Glomerular endothelial cell (primary cell): ENCODE results near the gene STK11IP. TPM values are rescaled to one million over a fixed set of nuclear protein-coding genes. Genes with fewer than 3 reads are reported as not detected.

Experiments
- DNase-seq: peaks from one replicate; pipeline ENCODE4 v3.0.0-alpha.2; 2011; ENCODE audit warnings: low read depth, low spot score; ENCODE audit errors: extremely low read depth
- total RNA-seq: library from RNA; depleted of rRNA; stranded (reverse); fragments of >200 nt; gene quantifications from 2 replicates; pipeline ENCODE4 v1.2.3, GENCODE V29; 2015

STK11IP gene
- total RNA-seq, 1 donor from 2014 or later: 12.3 TPM

DNA sequence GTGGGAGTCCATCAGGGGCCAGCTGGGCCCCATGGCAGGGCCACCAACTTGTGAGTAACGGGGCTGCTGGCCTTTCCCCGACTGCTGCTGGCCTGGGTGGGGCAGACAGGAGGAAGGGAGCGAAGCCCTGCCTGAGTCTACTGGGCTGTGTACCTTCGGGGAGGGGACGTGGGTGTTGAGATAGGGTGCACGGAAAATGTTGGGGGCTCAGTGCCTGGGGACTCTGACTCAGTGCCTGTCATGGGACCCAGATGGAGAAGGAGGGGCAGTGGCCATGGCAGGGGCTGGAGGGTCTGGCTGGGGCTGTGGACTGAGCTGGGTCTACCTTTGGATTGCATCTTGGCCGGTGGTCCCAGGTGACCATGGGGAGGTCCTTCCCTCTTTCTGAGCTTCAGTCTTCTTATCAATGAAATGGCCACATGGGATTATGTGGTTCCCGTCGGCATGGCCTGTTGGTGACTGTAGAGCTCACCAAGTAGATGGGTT, 33.8 kb downstream of the STK11IP start:
- DNase-seq: no peak

DNA sequence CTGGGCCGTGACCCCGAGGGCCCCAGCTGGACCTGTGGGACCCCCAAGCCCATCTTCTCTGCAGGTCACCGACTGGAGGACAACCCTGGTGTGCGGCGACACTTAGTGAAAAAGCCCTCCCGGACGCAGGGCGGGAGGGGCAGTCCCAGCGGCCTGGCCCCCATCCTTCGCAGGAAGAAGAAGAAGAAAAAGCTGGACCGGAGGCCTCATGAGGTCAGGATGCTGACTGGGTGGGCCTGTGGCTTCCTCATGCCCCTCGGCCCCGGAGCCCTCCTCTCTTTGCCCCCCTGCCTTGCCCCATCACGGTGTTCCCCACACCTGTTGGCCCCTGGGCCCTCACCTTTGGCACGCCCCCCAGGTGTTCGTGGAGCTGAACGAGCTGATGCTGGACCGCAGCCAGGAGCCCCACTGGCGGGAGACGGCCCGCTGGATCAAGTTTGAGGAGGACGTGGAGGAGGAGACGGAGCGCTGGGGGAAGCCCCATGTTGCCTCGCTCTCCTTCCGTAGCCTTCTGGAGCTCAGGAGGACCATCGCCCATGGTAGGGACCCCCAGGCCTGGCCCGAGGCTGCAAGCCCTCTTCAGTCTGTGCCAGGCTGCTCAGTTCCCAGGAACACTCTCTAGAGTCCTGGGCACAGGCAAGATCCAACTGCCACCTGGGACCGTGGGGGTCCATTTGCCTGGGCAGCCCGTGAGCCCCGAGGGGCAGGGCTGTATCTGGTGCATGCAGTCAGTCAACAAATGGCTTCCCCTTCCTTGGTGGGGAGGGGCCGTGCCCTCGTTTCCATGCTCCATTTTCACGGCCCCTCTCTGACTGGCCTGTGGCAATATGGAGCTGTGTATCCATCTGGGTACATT, 34.5 kb downstream of the STK11IP start:
- no peak for DNase-seq

GRCh38 chr2:219632760-219633105, 35.1 kb downstream of the STK11IP start:
- no peak for DNase-seq

GRCh38 chr2:219633276-219634065, 35.8 kb downstream of the STK11IP start:
- DNase-seq: no peak

DNA sequence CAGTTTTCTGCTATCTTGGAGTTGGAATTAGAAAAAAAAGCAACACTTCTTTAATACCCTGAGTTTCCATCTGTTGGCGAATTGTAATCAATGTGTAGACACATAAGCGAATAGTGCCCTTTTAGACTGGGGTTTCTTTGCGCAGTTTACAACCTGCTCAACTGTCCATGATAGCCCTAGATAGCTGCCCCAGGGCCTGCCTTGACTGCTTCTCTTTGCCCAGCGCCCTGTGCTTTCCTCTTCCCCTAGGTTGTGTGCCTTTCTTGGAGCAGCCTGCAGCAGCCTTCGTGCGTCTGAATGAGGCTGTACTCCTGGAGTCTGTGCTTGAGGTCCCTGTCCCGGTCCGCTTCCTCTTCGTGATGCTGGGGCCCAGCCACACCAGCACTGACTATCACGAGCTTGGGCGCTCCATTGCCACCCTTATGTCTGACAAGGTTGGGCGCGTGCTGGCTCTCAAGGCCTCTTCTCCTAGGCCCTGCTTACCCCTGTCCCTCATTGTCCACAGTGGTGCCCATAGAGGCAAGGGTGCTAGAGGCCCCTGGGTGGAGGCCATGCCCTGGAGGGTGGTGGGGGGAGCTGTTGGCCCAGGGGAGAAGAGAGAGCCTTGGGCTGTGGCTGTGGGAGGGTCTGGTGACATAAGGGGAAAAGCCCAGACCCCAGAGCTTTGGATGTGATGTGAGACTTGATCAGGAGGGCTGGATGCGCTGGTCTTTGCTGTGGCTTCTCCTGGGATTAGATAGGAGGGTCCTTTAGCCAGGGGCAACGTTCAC, 36.7 kb downstream of the STK11IP start:
- DNase-seq: no peak

- DNase-seq: no peak
These were observed 37.5 kb downstream of the STK11IP start for GRCh38 chr2:219634951-219635751.

DNA sequence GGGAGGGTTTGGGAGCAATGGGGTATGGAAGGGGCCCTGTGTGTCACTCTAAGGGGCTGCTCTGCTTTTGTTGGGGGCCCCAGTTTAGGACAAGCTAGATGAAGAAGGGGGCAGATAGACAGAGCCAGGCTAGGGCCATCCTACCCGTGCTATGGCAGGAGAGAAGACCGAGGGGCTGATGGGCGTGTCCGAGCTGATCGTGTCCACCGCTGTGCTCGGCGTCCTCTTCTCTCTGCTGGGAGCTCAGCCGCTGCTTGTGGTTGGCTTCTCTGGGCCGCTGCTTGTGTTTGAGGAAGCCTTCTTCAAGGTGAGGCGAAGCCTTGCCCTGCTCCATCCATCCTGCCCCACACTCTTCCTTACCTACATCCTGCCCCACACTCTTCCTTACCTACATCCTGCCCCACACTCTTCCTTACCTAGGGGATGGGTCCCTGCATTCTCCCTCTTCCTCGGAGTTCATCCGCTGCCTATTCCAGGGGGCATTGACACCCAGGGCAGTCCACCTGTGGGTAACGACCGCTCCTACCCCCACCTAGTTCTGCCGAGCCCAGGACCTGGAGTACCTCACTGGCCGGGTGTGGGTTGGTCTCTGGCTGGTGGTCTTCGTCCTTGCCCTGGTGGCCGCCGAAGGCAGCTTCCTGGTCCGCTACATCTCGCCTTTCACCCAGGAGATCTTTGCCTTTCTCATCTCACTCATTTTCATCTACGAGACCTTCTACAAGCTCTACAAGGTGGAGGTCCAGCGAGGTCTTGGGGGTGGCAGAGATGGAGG, 38.7 kb downstream of the STK11IP start:
- no peak for DNase-seq

DNA sequence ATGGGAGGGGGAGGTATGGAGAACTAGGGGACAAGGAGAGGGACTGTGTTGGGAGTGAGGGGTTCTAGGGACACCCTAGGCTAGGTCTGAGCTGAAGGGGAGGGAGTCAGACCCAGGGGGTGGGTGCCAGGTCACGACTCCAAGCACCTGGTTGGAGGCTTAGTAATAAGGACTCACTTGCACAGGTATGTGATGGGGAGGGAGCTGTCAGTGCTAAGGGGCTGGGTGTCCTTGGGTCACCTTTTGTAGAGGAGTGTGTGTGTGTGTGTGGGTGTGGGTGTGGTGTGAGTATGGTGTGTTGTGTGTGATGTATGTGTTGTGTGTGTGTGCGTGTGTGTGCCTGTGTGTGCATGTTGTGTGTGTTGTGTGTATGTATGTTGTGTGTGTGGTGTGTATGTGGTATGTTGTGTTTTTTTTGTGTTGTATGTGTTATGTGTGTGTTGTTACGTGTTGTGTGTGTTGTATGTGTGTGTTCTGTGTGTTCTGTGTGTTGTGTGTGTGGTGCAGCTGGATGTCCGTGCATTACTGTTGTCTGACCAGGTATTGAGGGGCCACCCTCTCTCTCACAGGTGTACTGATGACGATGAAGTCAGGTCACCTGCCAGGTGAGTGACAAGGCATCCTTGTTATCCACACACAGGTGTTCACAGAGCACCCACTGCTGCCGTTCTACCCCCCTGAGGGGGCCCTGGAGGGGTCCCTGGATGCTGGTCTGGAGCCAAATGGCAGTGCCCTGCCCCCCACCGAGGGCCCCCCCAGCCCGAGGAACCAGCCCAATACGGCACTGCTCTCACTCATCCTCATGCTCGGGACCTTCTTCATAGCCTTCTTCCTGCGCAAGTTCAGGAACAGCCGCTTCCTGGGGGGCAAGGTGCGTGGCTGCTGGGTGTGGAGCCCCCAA, 39.5 kb downstream of the STK11IP start:
- no peak for DNase-seq

DNA sequence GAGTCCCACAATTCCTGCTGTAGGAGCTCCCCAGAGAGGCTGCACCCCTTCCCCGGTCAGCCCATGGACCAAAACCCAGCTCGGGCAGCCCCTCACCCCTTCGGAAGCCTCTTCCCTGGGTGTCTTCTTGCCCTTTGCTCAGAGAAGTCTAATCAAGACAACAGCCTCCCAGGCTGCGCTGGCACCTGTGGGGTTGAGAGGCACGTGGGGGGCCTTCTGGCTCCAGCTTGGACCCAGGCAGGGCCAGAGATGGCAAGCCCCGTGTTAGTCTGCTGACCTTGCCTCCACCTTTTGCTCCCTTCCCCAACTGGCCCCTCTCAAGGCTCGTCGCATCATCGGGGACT, 40.2 kb downstream of the STK11IP start:
- no peak for DNase-seq

DNA sequence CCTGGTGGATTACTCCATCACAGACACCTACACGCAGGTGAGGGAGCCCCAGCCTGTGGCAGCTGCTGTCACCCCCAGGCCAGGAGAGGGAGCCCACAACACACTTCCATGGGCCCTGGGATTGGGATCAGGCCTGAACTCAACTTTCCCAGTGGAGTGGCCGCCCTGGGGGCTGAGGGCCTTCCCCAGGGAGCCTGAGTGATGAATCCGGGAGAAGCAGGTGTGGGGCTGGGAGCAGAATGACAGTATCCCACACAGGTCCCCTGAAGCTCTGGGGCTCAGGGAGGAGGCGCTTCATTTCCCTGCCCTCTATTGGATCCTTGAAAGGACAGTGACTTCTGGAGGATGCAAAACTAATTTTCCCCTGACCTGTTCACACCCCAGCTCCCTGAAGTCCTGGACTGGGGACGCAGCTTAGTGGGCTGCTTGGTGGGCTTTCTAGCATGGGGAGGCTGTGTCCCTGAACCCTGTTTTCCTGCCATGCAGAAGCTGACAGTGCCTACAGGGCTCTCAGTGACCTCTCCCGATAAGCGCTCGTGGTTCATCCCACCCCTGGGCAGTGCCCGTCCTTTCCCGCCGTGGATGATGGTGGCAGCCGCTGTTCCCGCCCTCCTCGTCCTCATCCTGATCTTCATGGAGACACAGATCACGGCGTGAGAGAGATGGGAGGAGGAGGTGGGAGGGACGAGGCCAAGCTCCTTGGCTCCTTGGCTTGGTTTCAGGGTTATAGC, 40.7 kb downstream of the STK11IP start:
- no peak for DNase-seq

DNA sequence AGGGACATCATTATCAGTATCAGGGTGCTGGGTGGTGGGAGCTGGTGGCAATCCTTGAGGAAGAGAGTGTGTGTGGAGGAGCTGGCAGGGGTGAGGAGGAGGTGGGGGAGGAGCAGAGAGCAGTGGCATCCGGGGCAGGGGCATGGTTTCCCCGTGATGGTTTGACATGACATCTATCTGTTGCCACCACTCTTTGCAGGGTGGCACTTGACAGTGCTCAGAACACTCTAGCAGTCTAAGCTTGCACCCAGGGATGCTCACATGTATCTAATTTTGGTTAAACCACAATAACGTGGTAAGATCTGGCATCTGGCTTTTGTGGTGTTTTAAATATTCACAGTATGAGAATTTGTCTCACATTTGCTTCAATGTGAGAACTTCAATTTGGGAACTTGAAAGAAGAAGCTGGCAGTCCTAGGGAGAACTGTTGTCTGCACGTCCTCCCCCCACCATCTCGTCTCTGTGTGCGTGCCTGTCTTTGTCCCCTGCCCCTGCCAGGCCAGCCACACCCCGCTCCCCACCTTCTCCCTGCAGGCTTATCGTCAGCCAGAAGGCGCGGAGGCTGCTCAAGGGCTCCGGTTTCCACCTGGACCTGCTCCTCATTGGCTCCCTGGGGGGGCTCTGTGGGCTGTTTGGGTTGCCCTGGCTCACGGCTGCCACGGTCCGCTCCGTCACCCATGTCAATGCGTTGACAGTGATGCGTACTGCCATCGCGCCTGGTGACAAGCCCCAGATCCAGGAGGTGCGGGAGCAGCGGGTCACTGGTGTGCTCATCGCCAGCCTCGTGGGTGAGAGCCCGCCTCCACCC, 41.5 kb downstream of the STK11IP start:
- DNase-seq: no peak

DNA sequence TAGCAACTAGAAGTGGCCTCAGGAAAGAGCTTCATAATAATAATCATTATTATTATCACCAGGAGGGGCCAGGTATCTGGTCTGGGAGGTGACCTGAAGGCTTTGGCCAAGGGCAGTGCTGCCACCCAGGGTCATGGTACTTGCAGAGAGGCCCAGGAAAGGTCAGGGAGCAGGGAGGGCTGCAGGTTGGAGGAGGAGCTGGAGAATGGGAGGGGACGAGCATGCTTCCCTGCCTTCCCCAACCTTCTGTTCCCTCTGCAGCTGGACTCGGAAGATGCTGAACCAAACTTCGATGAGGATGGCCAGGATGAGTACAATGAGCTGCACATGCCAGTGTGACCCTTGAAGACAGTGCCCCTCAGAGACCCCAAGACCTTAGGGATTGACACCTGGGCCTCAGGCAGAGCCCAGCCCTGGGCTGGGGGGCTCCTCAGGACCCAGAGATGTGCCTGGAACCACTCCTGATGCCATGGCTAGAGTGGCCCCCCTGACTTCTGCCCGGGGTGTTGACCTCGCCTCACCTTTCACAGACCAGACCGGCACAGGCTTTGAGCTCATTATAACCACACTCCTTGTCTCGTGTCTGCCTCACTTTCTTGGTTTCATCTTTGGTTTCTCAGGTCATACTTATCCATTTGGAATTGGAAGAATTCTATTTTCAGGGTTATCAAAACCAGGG, 43.9 kb downstream of the STK11IP start:
- DNase-seq: no peak

- DNase-seq: no peak
These were observed 44.4 kb downstream of the STK11IP start for GRCh38 chr2:219642069-219642454.

- peak; percentile 51 for DNase-seq
These were observed 44.9 kb downstream of the STK11IP start for GRCh38 chr2:219642465-219643083.

- no peak for DNase-seq
These were observed 45.4 kb downstream of the STK11IP start for GRCh38 chr2:219643084-219643473.

DNA sequence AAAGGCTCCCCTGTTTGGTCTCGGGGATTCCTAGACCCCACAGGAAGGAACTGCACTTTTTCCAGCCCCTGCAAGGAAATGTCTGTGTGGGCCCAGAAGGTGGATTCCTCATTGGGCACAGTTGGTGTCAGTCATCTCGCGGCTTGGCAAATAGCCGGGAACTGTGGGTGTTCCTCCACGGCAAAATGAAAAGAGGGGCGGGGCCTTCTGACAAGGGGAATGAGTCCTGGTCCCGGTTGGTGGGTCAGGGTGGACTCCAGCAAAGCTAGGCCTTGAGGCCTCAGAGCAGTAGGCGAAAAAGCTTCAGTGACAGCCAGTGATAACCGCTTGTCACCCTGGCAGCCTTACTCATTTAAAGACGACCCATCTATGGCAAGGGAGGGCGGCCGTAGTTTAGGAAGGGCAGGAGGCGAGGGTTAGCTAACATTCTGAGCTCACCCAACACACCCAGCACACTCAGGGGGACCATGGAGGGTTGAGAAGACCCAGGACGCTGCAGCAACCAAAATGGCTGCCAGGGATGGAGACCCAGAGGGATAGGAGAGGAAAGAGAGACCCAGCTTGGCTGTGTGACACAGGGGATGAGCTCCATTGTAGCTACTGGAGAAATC, 46.2 kb downstream of the STK11IP start:
- DNase-seq: no peak
